K562 (cell line): ENCODE results near the gene BRAF. TPM values are rescaled to one million over a fixed set of nuclear protein-coding genes. Genes with fewer than 3 reads are reported as not detected.
A peak's percentile ranks its signal among the peaks of the same experiment; 100 is the strongest.

Experiments used
- ATF4 ChIP-seq: fragments of 450-650 bp; formaldehyde crosslinking; IDR thresholded peaks from 2 replicates; pipeline ENCODE4 v1.4.0; 2022; ENCODE audit warnings: mild to moderate bottlenecking, moderate library complexity
- CBFB ChIP-seq: sonication (generic); formaldehyde crosslinking; IDR thresholded peaks from 2 replicates; pipeline ENCODE4 v1.4.0; 2020; ENCODE audit warnings: mild to moderate bottlenecking, missing genetic modification reagents
- CHCHD3 ChIP-seq: fragments of 250-450 bp; sonication (Bioruptor Pico); IDR thresholded peaks from 2 replicates; pipeline ENCODE4 v2.1.2; 2022; ENCODE audit warnings: mild to moderate bottlenecking
- HMGN3 ChIP-seq: IDR thresholded peaks from 2 replicates; pipeline ENCODE4 v1.6.1; 2011; ENCODE audit warnings: borderline replicate concordance, low read depth, mild to moderate bottlenecking, mixed read lengths, low read length; ENCODE audit not compliant: insufficient read length; ENCODE audit errors: extremely low read depth
- MEIS2 ChIP-seq: fragments of 450-650 bp; IDR thresholded peaks from 2 replicates; pipeline ENCODE4 v1.6.1; 2014; ENCODE audit warnings: mild to moderate bottlenecking; ENCODE audit not compliant: partially characterized antibody
- MLLT1 ChIP-seq, 2 experiments: fragments of 450-650 bp; IDR thresholded peaks; 2 replicates each; pipeline ENCODE4 v1.6.1; 2016
- POU5F1 ChIP-seq: fragments of 150-350 bp; IDR thresholded peaks from 2 replicates; pipeline ENCODE4 v1.6.1; 2014; ENCODE audit warnings: borderline replicate concordance, low read length, low read depth, mild to moderate bottlenecking; ENCODE audit not compliant: partially characterized antibody
- PTRF ChIP-seq: fragments of 450-650 bp; IDR thresholded peaks from 2 replicates; pipeline ENCODE4 v1.6.1; 2016; ENCODE audit warnings: mild to moderate bottlenecking, missing genetic modification characterization, missing compliant biosample characterization
- RBM25 ChIP-seq: fragments of 200-400 bp; formaldehyde crosslinking; IDR thresholded peaks from 2 replicates; pipeline ENCODE4 v1.6.1; 2018; ENCODE audit warnings: low read length, low read depth, moderate library complexity; ENCODE audit not compliant: severe bottlenecking
- TSC22D4 ChIP-seq: fragments of 450-650 bp; IDR thresholded peaks from 2 replicates; pipeline ENCODE4 v1.6.1; 2016; ENCODE audit warnings: missing genetic modification characterization, missing biosample characterization, control low read depth
- U2AF1 ChIP-seq: fragments of 200-400 bp; formaldehyde crosslinking; optimal IDR thresholded peaks from 2 replicates; pipeline ENCODE3; 2017; ENCODE audit warnings: mild to moderate bottlenecking, low read depth, low read length, moderate library complexity
- ZMIZ1 ChIP-seq, 2 experiments: fragments of 150-350 bp in 1 of 2; IDR thresholded peaks; 2 replicates each; pipeline ENCODE4 v1.6.1; 2012 to 2016; ENCODE audit warnings: low read depth in 2 of 2, low read length in 2 of 2, mild to moderate bottlenecking in 1 of 2, moderate library complexity in 1 of 2
- ZNF224 ChIP-seq: sonication (generic); formaldehyde crosslinking; IDR thresholded peaks from 2 replicates; pipeline ENCODE4 v1.8.0; 2022; ENCODE audit warnings: mild to moderate bottlenecking, missing genetic modification reagents
- ZNF395 ChIP-seq: fragments of 200-800 bp; sonication (Bioruptor generic); IDR thresholded peaks from 2 replicates; pipeline ENCODE4 v1.6.1; 2017; ENCODE audit warnings: missing genetic modification characterization, missing compliant biosample characterization
- ZNF449 ChIP-seq: fragments of 250-450 bp; sonication (Bioruptor Pico); IDR thresholded peaks from 2 replicates; pipeline ENCODE4 v1.8.0; 2022; ENCODE audit warnings: moderate library complexity, mild to moderate bottlenecking, inconsistent platforms
- ZNF79 ChIP-seq: fragments of 250-450 bp; sonication (Bioruptor Pico); IDR thresholded peaks from 2 replicates; pipeline ENCODE4 v1.4.0; 2020; ENCODE audit warnings: low read depth, mild to moderate bottlenecking, moderate library complexity
- polyA plus RNA-seq, 8 experiments: library from polyadenylated mRNA; depleted of rRNA in 4 of 8; stranded (reverse) in 5 of 8; unstranded in 3 of 8; fragments of >200 nt; fragmentation: Nextera tagmentation in 2 of 8; fragmentation: Illumina TruSeq in 1 of 8; extraction: Ambion mirVana in 2 of 8; extraction: Trizol in 1 of 8; gene quantifications; 2 replicates each; pipeline versions ENCODE4 v1.2.1 to v1.2.3, GENCODE V29; 2011 to 2014; ENCODE audit warnings: inconsistent platforms in 1 of 8, missing spikeins in 1 of 8
- total RNA-seq, 7 experiments: library from RNA; depleted of rRNA in 6 of 7; stranded (reverse); fragments of >200 nt in 6 of 7; fragmentation: Illumina TruSeq in 2 of 7; extraction: Trizol in 2 of 7; gene quantifications; 2 replicates each; pipeline versions ENCODE4 v1.2.1 to v1.2.3, GENCODE V29; 2011 to 2021; ENCODE audit warnings: low replicate concordance in 1 of 7

Gene BRAF
- total and polyA plus RNA-seq, 9 of the 15 experiments (the other 6 are each of a cell fraction or from before 2014, with no cell fraction given): 3.6 to 38.3 (median 21.9) TPM

GRCh38 chr7:140924019-140924820, 509 bp downstream of the BRAF start (continued):
- TF ChIP-seq HMGN3 (peak; percentile 82), ATF4 (peak; percentile 50), ZNF79 (CRISPR knock-in tag) (no peak), TSC22D4 (tag) (no peak), MLLT1 (IDR thresholded peaks at IDR 0.05) (0 out of 4 replicates have a peak, but pooled peaks of 1 of the 2 experiments have one; percentile 36), RBM25 (no peak), CHCHD3 (no peak), ZNF449 (no peak), CBFB (CRISPR knock-in tag) (no peak), U2AF1 (peak; percentile 76), ZNF224 (CRISPR knock-in tag) (no peak), MEIS2 (no peak), ZMIZ1 (IDR thresholded peaks at IDR 0.05; ENCODE audit: low read depth in 2 of 2, low read length in 2 of 2) (no peak), ZNF395 (no peak), PTRF (no peak), POU5F1 (no peak)
